Choroid plexus epithelial cell (primary cell): ENCODE measurements around the gene PLXNA2.

Experiments used
- DNase-seq: peaks from one replicate; pipeline ENCODE4 v3.0.0-alpha.2; 2010; ENCODE audit warnings: low read depth
- H3K4me3 ChIP-seq: 2 replicates; pipeline ENCODE4 v1.5.1; 2011; ENCODE audit warnings: low read depth, mild to moderate bottlenecking, control low read depth, low read length, moderate library complexity
- CTCF ChIP-seq: conservative IDR thresholded peaks from 2 replicates; pipeline ENCODE4 v1.5.1; 2011; ENCODE audit warnings: low read depth, mild to moderate bottlenecking, control low read depth, inconsistent platforms, low read length, moderate library complexity

The PLXNA2 gene

GRCh38 chr1:208213786-208214185 lies 30.4 kb downstream of the PLXNA2 start:
- DNase-seq: no peak
- no peak for TF ChIP-seq CTCF
- H3K4me3 ChIP-seq: no peak overlapping the region

GRCh38 chr1:208212893-208213292 lies 31.3 kb downstream of the PLXNA2 start:
- TF ChIP-seq CTCF: no peak
- H3K4me3 ChIP-seq: no peak overlapping the region
- DNase-seq: no peak

- TF ChIP-seq CTCF: no peak
- no peak overlapping the region for H3K4me3 ChIP-seq
- no peak for DNase-seq
Observed at GRCh38 chr1:208211921-208212843, 32.0 kb downstream of the PLXNA2 start.

GRCh38 chr1:208209896-208210589 lies 34.1 kb downstream of the PLXNA2 start:
- TF ChIP-seq CTCF: no peak
- DNase-seq: no peak
- no peak overlapping the region for H3K4me3 ChIP-seq

GRCh38 chr1:208209286-208209685 lies 34.9 kb downstream of the PLXNA2 start:
- no peak overlapping the region for H3K4me3 ChIP-seq
- DNase-seq: no peak
- TF ChIP-seq CTCF: no peak

- no peak overlapping the region for H3K4me3 ChIP-seq
- no peak for DNase-seq
- no peak for TF ChIP-seq CTCF
Observed at GRCh38 chr1:208208132-208208487, 36.1 kb downstream of the PLXNA2 start.
